AG09319 (cell line): ENCODE data around the gene CTBP1.

Experiments used
- DNase-seq: peaks from one replicate; pipeline ENCODE4 v3.0.0-alpha.2; 2010; ENCODE audit warnings: low read depth; ENCODE audit errors: extremely low read depth
- CTCF ChIP-seq: IDR thresholded peaks from 2 replicates; pipeline ENCODE4 v1.5.1; 2011; ENCODE audit warnings: low read depth, mild to moderate bottlenecking, inconsistent platforms, low read length, moderate library complexity

CTBP1 gene

GRCh38 chr4:1167244-1167949 is 81.5 kb downstream of the CTBP1 start:
- DNase-seq = peak; percentile 32
- TF ChIP-seq CTCF = peak; percentile 89

- DNase-seq = no peak
- TF ChIP-seq CTCF = no peak
These were observed 82.3 kb downstream of the CTBP1 start for GRCh38 chr4:1166509-1167243.

DNA sequence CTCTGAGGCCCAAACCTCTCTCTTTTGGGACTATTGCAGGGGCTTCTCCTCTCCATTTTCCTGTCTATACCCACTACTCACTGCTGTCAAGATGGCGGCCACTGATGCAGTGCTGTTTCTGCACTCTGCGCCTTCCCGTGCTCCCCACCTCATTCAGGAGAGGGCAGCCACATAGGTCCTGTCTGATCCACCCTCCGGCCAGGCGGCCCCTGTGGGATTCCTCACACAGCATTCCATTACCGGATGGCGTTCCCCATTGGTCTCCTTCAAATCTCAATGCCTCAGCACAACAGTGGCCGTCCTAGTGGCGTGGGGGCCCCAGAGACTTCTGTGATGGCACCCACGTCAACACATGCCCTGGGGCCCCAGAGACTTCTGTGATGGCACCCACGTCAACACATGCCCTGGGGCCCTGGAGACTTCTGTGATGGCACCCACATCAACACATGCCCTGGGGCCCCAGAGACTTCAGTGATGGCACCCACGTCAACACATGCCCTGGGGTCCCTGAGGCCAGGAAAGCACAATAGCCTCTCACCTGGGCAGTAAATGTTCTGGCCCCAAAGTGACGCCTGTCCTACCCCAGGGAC is 83.9 kb downstream of the CTBP1 start:
- no peak for TF ChIP-seq CTCF
- no peak for DNase-seq

- DNase-seq = no peak
- TF ChIP-seq CTCF = no peak
These were observed 84.5 kb downstream of the CTBP1 start for GRCh38 chr4:1164444-1164843.

DNA sequence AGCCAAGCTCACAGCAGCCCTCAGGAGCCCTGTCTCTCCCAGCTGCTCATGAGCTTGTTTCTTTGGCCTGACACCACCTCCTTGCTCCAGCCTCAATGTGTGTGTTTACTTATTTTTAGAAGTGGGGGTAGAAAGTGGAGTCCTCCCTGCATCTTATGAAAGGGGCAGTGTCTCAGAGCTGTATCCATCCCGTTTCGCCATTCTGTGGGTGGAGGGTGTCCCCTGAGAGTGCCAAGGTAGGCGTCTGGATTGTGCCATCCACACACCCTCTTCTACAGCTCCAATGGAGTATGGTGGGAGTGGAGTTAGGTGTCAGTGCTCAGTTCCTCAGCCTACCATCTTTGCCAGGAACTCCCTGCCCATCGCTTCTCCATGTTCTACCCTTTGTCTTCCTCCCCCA is 84.9 kb downstream of the CTBP1 start:
- no peak for TF ChIP-seq CTCF

More for the DNA sequence above, 84.9 kb downstream of the CTBP1 start:
- no peak for DNase-seq
